Dendritic cell treated with granulocyte-macrophage colony-stimulating factor and Interleukin-4, amounts not matched to agents 40 ng/mL and 50 ng/mL, for 4 days (primary cell): Measurements from ENCODE around the gene CEP83.
"Not testable (repeated sequence)": the region's sequence is repeated elsewhere in the genome, so short reads cannot be mapped to it uniquely, and the experiment has no call there.

ENCODE experiments used
- H3K27ac Mint-ChIP-seq: one replicate; pipeline ENCODE4 v1.8.0; 2022; ENCODE audit warnings: mild to moderate bottlenecking, mixed read lengths
- H3K27me3 Mint-ChIP-seq: one replicate; pipeline ENCODE4 v1.8.0; 2022; ENCODE audit warnings: mild to moderate bottlenecking, mixed read lengths
- H3K36me3 Mint-ChIP-seq: one replicate; pipeline ENCODE4 v1.8.0; 2022; ENCODE audit warnings: low read depth, mixed read lengths
- H3K4me1 Mint-ChIP-seq: one replicate; pipeline ENCODE4 v1.8.0; 2022; ENCODE audit warnings: low read depth, mixed read lengths
- H3K4me3 Mint-ChIP-seq: one replicate; pipeline ENCODE4 v1.8.0; 2022; ENCODE audit warnings: mild to moderate bottlenecking, moderate library complexity, mixed read lengths
- H3K9me3 Mint-ChIP-seq: one replicate; pipeline ENCODE4 v1.8.0; 2022; ENCODE audit warnings: mixed read lengths
- intact Hi-C: fragments of 100-400 bp; cut with micrococcal nuclease; formaldehyde crosslinking; loops from one replicate; pipeline ENCODE4 v1.15.0; 2022

Gene CEP83

GRCh38 chr12:94424830-94425229 is 34.8 kb downstream of the CEP83 start:
- H3K27ac Mint-ChIP-seq, intact Hi-C loops, H3K27me3 Mint-ChIP-seq, H3K4me1 Mint-ChIP-seq: not testable (repeated sequence)
- peaks cover 32% of the 10 kb centered on the region for H3K36me3 Mint-ChIP-seq
- peak overlapping the region; percentile 24 for H3K4me3 Mint-ChIP-seq
- H3K9me3 Mint-ChIP-seq: peaks cover 60% of the 10 kb centered on the region

- H3K27me3 Mint-ChIP-seq: no peaks in the 10 kb centered on the region
- H3K27ac Mint-ChIP-seq: no peak overlapping the region
- peaks cover 61% of the 10 kb centered on the region for H3K9me3 Mint-ChIP-seq
- H3K4me3 Mint-ChIP-seq: no peak overlapping the region
- intact Hi-C loops: no loop called here
- peaks cover 31% of the 10 kb centered on the region for H3K36me3 Mint-ChIP-seq
- no peaks in the 10 kb centered on the region for H3K4me1 Mint-ChIP-seq
Measured at GRCh38 chr12:94421868-94422740, 37.6 kb downstream of the CEP83 start.

- H3K36me3 Mint-ChIP-seq: peaks cover 11% of the 10 kb centered on the region
- H3K4me3 Mint-ChIP-seq: no peak overlapping the region
- no peaks in the 10 kb centered on the region for H3K4me1 Mint-ChIP-seq
Measured at GRCh38 chr12:94418517-94418916, 41.1 kb downstream of the CEP83 start.

GRCh38 chr12:94416613-94417012 is 43.1 kb downstream of the CEP83 start:
- no peaks in the 10 kb centered on the region for H3K4me1 Mint-ChIP-seq
- intact Hi-C loops: no loop called here
- H3K9me3 Mint-ChIP-seq: peaks cover 11% of the 10 kb centered on the region
- no peaks in the 10 kb centered on the region for H3K36me3 Mint-ChIP-seq
- no peak overlapping the region for H3K27ac Mint-ChIP-seq
- no peaks in the 10 kb centered on the region for H3K27me3 Mint-ChIP-seq
- H3K4me3 Mint-ChIP-seq: no peak overlapping the region

More at GRCh38 chr12:94418517-94418916, 41.1 kb downstream of the CEP83 start:
- H3K27me3 Mint-ChIP-seq: no peaks in the 10 kb centered on the region
- peaks cover 30% of the 10 kb centered on the region for H3K9me3 Mint-ChIP-seq
- intact Hi-C loops: no loop called here
- H3K27ac Mint-ChIP-seq: no peak overlapping the region

GRCh38 chr12:94415066-94415465 is 44.6 kb downstream of the CEP83 start:
- H3K4me1 Mint-ChIP-seq: no peaks in the 10 kb centered on the region
- H3K36me3 Mint-ChIP-seq: no peaks in the 10 kb centered on the region
- H3K27me3 Mint-ChIP-seq: no peaks in the 10 kb centered on the region
- no peak overlapping the region for H3K27ac Mint-ChIP-seq
- intact Hi-C loops: no loop called here
- no peak overlapping the region for H3K4me3 Mint-ChIP-seq
- peaks cover 8% of the 10 kb centered on the region for H3K9me3 Mint-ChIP-seq

GRCh38 chr12:94405413-94406116 is 54.1 kb downstream of the CEP83 start:
- H3K27ac Mint-ChIP-seq: no peak overlapping the region
- intact Hi-C loops: no loop called here
- H3K9me3 Mint-ChIP-seq: no peaks in the 10 kb centered on the region
- H3K4me1 Mint-ChIP-seq: no peaks in the 10 kb centered on the region
- H3K27me3 Mint-ChIP-seq: no peaks in the 10 kb centered on the region
- H3K4me3 Mint-ChIP-seq: no peak overlapping the region
- H3K36me3 Mint-ChIP-seq: peaks cover 13% of the 10 kb centered on the region

- H3K4me1 Mint-ChIP-seq: no peaks in the 10 kb centered on the region
- H3K27ac Mint-ChIP-seq: no peak overlapping the region
- H3K36me3 Mint-ChIP-seq: peaks cover 20% of the 10 kb centered on the region
- no peaks in the 10 kb centered on the region for H3K27me3 Mint-ChIP-seq
- no peak overlapping the region for H3K4me3 Mint-ChIP-seq
- intact Hi-C loops: no loop called here
- H3K9me3 Mint-ChIP-seq: peaks cover 6% of the 10 kb centered on the region
Measured at GRCh38 chr12:94404854-94405253, 54.8 kb downstream of the CEP83 start.

- Mint-ChIP-seq H3K4me3 (no peak overlapping the region), H3K36me3 (peaks cover 42% of the 10 kb centered on the region), H3K9me3 (peaks cover 31% of the 10 kb centered on the region), H3K27me3 (no peaks in the 10 kb centered on the region), H3K4me1 (no peaks in the 10 kb centered on the region), H3K27ac (no peak overlapping the region)
- intact Hi-C loops: no loop called here
Measured at GRCh38 chr12:94401326-94401725, 58.3 kb downstream of the CEP83 start.

GRCh38 chr12:94398685-94399084 is 61.0 kb downstream of the CEP83 start:
- H3K4me1 Mint-ChIP-seq, intact Hi-C loops, H3K27me3 Mint-ChIP-seq, H3K27ac Mint-ChIP-seq, H3K4me3 Mint-ChIP-seq: not testable (repeated sequence)
- Mint-ChIP-seq H3K36me3 (peaks cover 42% of the 10 kb centered on the region), H3K9me3 (peaks cover 31% of the 10 kb centered on the region)

GRCh38 chr12:94397401-94397800 is 62.3 kb downstream of the CEP83 start:
- H3K4me3 Mint-ChIP-seq: no peak overlapping the region
- H3K27ac Mint-ChIP-seq: no peak overlapping the region
- peaks cover 41% of the 10 kb centered on the region for H3K36me3 Mint-ChIP-seq
- H3K9me3 Mint-ChIP-seq: peaks cover 35% of the 10 kb centered on the region
- no peaks in the 10 kb centered on the region for H3K4me1 Mint-ChIP-seq
- no peaks in the 10 kb centered on the region for H3K27me3 Mint-ChIP-seq
- intact Hi-C loops: no loop called here

- intact Hi-C loops, H3K4me3 Mint-ChIP-seq, H3K27me3 Mint-ChIP-seq, H3K4me1 Mint-ChIP-seq, H3K27ac Mint-ChIP-seq: not testable (repeated sequence)
- peaks cover 48% of the 10 kb centered on the region for H3K9me3 Mint-ChIP-seq
- H3K36me3 Mint-ChIP-seq: peaks cover 42% of the 10 kb centered on the region
Measured at GRCh38 chr12:94396014-94396413, 63.7 kb downstream of the CEP83 start.

GRCh38 chr12:94390130-94390485 is 69.6 kb downstream of the CEP83 start:
- no peak overlapping the region for H3K4me3 Mint-ChIP-seq

GRCh38 chr12:94389482-94390129 is 70.1 kb downstream of the CEP83 start:
- peaks cover 35% of the 10 kb centered on the region for H3K9me3 Mint-ChIP-seq
- peaks cover 33% of the 10 kb centered on the region for H3K36me3 Mint-ChIP-seq
- H3K27me3 Mint-ChIP-seq, intact Hi-C loops, H3K4me3 Mint-ChIP-seq, H3K4me1 Mint-ChIP-seq, H3K27ac Mint-ChIP-seq: not testable (repeated sequence)

More at GRCh38 chr12:94390130-94390485, 69.6 kb downstream of the CEP83 start:
- Mint-ChIP-seq H3K36me3 (peaks cover 28% of the 10 kb centered on the region), H3K27me3 (no peaks in the 10 kb centered on the region), H3K9me3 (peaks cover 30% of the 10 kb centered on the region), H3K4me1 (no peaks in the 10 kb centered on the region), H3K27ac (no peak overlapping the region)
- intact Hi-C loops: no loop called here

- Mint-ChIP-seq H3K4me1 (no peaks in the 10 kb centered on the region), H3K27ac (no peak overlapping the region), H3K4me3 (no peak overlapping the region), H3K36me3 (peaks cover 32% of the 10 kb centered on the region), H3K9me3 (peaks cover 32% of the 10 kb centered on the region), H3K27me3 (no peaks in the 10 kb centered on the region)
- intact Hi-C loops: no loop called here
Measured at GRCh38 chr12:94386422-94386821, 73.2 kb downstream of the CEP83 start.
